T follicular helper cell (primary cell): ENCODE data around the gene DCLK1.

ENCODE experiments used
- DNase-seq: peaks from one replicate; pipeline ENCODE4 v3.0.0-alpha.2; 2020; ENCODE audit warnings: low read depth

The DCLK1 gene

DNA sequence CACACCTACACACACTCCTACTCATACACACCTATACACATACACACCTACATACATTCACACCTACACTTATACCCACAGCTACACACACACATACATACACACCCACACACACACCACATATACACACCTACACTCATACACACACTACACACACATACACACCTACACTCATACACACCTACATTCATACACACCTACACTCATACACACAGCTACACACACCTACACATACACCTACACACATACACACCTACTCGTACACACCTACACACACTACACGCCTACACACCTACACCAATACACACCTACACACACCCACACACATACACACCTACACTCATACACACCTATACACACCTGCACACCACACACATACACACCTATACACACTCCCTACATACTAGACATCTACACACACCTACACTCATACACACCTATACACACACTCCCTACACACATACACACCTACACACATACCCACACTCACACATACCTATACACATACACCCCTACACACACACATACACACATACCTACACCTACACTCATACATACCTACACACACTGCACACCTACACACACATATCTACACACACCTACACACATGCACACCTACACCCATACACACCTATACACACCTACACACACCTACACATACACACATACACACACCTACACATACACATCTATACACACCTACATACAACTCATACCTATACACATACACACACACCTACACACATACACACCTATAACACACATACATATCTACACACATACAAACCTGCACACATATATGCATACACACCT, 369.5 kb downstream of the DCLK1 start:
- no peak for DNase-seq

- no peak for DNase-seq
Observed at GRCh38 chr13:35760735-35761281, 370.4 kb downstream of the DCLK1 start.

DNA sequence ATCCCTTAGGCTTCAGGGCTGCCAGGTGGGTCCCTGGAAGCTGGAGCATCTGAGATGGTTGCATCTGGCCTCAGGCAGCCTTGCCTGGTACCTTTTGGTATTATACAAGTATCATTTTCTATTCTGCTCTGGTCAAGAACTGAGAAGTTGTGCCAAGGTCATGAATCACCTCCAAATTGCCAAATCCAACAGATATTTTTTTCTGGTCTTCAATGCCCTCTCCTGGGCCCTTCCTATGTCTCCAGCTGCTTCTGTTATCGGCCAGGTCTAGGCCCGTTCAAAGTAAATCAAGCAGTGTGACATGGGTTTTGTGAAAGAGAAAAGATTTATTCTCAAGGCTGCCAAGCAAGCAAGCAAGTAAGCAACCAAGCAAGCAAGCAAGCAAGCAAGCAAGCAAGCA, 383.6 kb downstream of the DCLK1 start:
- no peak for DNase-seq

- DNase-seq = no peak
Observed at GRCh38 chr13:35744566-35745178, 386.5 kb downstream of the DCLK1 start.

DNA sequence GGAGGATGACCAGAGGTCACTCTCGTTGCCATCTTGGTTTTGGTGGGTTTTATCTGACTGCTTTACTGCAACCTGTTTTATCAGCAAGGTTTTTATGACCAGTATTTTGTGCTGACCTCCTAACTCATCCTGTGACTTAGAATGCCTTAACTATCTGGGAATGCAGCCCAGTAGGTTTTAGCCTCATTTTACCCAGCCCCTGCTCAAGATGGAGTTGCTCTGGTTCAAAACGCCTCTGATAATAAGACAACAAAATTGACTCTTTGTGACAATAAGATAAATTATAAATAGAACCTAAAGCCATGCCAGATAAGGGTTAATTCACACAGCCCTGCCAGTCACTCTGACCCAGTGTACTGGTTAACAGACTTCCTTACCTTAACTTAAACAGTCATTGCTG, 387.0 kb downstream of the DCLK1 start:
- no peak for DNase-seq

- DNase-seq = no peak
Observed at GRCh38 chr13:35743165-35743564, 388.0 kb downstream of the DCLK1 start.

GRCh38 chr13:35741657-35742056, 389.5 kb downstream of the DCLK1 start:
- no peak for DNase-seq

DNA sequence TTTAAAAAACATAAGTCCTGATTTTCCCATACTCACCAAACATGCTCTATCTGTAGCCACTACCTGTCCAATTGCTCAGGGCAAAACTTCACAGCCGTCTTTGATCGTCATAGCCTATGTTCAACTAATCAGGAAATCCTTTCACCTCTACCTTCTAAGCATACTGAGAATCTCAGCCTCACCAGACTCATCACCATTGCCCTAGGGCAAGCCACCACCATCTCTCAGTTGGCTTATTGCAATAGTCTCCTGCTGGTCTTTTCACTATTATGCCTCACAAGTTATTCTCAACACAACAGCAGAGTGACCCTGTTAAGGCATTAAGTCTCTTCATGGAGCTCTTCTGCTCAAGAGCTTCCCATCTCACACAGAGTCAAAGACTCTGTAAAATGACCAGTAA, 394.3 kb downstream of the DCLK1 start:
- no peak for DNase-seq

DNA sequence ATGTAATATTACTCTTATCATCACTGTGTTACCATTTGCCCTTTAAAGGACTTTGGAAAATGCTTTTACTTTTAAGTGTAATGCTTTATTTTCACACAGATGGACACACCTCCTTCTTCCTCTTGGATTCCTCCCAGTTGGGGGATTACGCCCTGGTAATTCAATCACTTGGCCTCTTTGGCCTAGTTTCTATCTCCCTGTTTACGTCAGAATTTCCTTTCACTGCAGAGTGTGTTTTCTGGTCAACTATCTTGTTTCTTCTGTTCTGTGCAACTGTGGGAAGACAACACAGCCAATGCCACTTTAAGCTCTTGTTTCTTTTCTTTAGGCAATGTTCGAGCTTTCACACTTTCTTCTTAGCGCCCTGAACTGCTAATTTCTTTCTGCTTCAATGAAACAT, 397.4 kb downstream of the DCLK1 start:
- no peak for DNase-seq

GRCh38 chr13:35732565-35732964, 398.6 kb downstream of the DCLK1 start:
- no peak for DNase-seq

- no peak for DNase-seq
Observed at GRCh38 chr13:35731471-35731870, 399.7 kb downstream of the DCLK1 start.

- no peak for DNase-seq
Observed at GRCh38 chr13:35729926-35730627, 401.1 kb downstream of the DCLK1 start.

DNA sequence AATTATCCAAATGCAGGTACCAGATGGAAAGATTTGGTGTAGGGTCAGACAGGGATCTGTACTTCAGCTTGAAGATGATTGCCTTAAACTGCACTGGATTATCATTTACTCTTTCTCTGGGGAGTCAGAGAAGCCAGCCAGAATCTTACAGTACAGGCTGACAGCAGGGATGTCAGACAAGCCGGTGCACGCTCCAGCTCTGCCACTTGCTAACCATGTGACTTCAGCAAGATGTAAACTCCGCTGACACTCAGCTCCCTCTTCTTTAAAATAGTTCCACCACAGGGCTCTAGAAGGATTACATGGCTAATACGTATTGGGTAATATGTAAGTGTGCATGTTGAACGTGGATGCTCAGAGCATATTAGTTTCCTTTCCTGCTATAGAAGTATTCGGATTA, 403.3 kb downstream of the DCLK1 start:
- no peak for DNase-seq

DNA sequence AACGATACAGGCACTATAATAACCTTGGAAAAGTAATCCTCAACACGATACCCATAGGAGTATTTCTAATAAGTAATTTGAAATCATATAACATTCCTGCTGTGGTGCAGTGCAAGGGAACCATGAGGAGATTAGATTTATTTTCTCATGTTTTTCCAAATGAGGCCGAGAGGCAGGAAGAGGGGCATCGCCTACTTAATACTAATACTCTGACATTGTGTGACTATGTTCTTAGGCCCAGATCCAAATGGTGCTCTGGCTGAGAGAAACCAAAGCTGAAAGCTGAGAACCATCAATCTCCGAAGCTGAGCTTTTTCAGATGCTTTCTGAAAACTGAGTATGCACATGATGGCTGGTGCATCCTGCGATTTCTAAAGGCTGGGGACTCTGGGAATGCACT, 406.7 kb downstream of the DCLK1 start:
- no peak for DNase-seq

GRCh38 chr13:35723821-35724220, 407.4 kb downstream of the DCLK1 start:
- DNase-seq = no peak

DNA sequence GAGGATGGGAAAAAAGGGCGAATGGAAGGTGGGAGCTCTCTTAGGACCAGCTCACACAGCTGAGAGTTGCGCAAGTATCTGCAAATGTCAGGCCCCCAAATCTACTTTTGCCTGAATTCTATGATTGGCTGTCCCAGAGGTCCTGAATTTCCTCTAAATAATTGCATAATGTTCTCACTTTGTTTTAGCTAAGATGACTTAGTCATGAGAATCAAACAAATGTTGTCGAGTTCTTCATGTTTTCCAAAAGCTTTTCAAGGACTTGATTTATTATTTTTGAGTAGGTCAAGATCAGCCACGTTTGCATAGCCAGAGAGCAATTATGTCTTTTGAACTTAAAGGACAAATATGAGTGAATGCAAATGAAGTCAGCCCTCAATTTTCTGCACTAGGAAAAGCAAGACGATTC, 408.1 kb downstream of the DCLK1 start:
- DNase-seq = no peak

DNA sequence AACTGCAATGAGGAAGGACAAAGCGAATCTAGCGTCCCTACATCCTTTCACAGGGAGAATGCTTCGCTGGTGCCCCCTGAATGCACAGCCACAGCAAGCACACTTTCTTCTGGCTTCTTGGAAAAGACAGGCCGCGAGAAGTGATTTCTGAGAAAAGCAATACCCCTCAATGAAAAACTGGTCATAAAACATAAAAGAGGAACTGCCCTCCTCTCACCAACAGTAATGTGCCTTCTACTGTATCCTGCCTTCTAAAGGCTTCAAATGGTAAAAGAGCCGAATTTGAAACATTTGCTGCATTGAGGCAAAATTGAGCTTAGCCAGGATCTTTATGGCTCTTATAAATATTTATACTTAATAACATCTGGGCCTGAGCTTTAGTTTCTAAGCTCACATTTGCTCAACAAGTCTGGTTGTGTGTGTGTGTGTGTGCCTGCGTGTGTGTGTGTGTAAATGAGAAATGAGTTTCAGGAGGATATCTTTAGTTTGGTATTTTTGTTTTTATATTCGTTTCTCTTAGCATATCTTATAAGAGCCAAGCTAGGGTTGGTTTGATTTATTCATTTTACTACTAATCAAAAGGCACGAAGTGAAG, 408.6 kb downstream of the DCLK1 start:
- DNase-seq = no peak

GRCh38 chr13:35720690-35721554, 410.3 kb downstream of the DCLK1 start:
- DNase-seq = no peak

DNA sequence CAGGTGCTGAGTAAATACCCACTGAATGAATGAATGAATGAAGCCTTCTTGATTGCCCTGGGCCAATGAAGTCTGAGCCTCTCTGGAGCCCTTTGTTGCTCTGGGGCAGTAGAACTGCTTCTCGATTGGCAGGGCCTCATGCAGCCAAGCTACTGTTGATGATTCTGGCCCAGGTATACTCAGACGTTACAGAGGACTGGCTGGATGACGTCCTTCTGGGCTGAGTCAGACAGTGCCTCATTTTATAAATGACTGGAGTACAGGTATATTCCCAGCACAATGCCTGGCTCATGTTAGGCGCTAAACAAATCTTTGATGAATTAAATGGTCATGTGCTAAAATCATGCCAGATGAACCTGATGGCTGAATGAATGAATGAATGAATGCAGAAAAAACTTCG, 410.9 kb downstream of the DCLK1 start:
- DNase-seq = no peak
